Retinal pigment epithelial cell (primary cell): Measurements from ENCODE around the gene TMEM247.

Experiments
- DNase-seq: peaks from one replicate; pipeline ENCODE4 v3.0.0-alpha.2; 2010; ENCODE audit warnings: low read depth
- H3K4me3 ChIP-seq: 2 replicates; pipeline ENCODE4 v1.5.1; 2011; ENCODE audit warnings: mild to moderate bottlenecking, low read length, control low read depth, moderate library complexity
- TF ChIP-seq, protein P1 (sequence below): conservative IDR thresholded peaks from 2 replicates; pipeline ENCODE4 v1.5.1; 2011; ENCODE audit warnings: low read depth, low read length, control low read depth, inconsistent platforms

TMEM247 gene

GRCh38 chr2:46510598-46511177, 31.3 kb downstream of the TMEM247 start:
- H3K4me3 ChIP-seq, result no peak overlapping the region
- DNase-seq, result no peak
- TF ChIP-seq, protein P1, sequence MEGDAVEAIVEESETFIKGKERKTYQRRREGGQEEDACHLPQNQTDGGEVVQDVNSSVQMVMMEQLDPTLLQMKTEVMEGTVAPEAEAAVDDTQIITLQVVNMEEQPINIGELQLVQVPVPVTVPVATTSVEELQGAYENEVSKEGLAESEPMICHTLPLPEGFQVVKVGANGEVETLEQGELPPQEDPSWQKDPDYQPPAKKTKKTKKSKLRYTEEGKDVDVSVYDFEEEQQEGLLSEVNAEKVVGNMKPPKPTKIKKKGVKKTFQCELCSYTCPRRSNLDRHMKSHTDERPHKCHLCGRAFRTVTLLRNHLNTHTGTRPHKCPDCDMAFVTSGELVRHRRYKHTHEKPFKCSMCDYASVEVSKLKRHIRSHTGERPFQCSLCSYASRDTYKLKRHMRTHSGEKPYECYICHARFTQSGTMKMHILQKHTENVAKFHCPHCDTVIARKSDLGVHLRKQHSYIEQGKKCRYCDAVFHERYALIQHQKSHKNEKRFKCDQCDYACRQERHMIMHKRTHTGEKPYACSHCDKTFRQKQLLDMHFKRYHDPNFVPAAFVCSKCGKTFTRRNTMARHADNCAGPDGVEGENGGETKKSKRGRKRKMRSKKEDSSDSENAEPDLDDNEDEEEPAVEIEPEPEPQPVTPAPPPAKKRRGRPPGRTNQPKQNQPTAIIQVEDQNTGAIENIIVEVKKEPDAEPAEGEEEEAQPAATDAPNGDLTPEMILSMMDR, result no peak

- TF ChIP-seq, protein P1, result no peak
- H3K4me3 ChIP-seq, result no peak overlapping the region
Measured at GRCh38 chr2:46512185-46512584, 32.8 kb downstream of the TMEM247 start.

DNA sequence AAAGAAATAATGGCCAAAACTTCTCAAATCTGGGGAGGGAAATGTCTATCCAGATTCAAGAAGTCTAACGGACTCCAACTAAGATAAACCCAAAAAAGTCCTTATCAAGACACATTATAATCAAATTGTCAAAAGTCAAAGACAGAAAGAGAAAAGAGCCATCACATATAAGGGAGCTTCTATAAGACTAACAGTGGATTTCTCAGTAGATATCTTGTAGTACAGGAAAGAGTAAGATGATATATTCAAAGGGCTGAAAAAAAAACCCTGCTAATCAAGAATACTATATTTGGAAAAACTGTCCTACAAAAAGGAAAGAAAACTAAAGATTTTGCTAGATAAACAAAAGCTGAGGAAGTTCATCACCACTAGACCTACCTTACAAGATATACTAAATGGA, 35.4 kb downstream of the TMEM247 start:
- H3K4me3 ChIP-seq, result no peak overlapping the region
- no peak for DNase-seq
- TF ChIP-seq, protein P1, result no peak

More at GRCh38 chr2:46512185-46512584, 32.8 kb downstream of the TMEM247 start:
- DNase-seq, result no peak

- TF ChIP-seq, protein P1, result no peak
- no peak overlapping the region for H3K4me3 ChIP-seq
- DNase-seq, result no peak
Measured at GRCh38 chr2:46517485-46517884, 38.1 kb downstream of the TMEM247 start.

DNA sequence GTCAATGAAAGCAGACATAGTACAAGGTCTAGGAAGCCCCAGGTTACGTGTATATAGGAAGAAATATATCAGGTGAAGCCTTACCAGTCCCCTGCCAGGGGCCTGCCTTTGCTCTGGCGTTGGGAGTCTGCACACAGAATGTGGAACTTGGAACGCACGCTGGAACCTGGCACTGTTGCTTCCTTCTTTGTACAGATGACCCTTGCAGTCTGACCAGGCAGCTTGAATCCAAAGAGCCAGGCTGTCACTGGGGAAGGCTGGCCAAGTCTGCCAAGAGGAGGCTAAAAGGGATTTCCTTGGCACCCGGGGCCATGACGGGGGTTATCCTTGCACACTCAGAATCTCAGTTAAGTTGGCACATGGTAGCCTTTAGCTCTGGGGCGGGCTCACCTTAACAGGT, 39.5 kb downstream of the TMEM247 start:
- H3K4me3 ChIP-seq, result no peak overlapping the region
- TF ChIP-seq, protein P1, result no peak
- no peak for DNase-seq

GRCh38 chr2:46519265-46519664, 39.9 kb downstream of the TMEM247 start:
- TF ChIP-seq, protein P1, result no peak
- H3K4me3 ChIP-seq, result no peak overlapping the region
- DNase-seq, result no peak

DNA sequence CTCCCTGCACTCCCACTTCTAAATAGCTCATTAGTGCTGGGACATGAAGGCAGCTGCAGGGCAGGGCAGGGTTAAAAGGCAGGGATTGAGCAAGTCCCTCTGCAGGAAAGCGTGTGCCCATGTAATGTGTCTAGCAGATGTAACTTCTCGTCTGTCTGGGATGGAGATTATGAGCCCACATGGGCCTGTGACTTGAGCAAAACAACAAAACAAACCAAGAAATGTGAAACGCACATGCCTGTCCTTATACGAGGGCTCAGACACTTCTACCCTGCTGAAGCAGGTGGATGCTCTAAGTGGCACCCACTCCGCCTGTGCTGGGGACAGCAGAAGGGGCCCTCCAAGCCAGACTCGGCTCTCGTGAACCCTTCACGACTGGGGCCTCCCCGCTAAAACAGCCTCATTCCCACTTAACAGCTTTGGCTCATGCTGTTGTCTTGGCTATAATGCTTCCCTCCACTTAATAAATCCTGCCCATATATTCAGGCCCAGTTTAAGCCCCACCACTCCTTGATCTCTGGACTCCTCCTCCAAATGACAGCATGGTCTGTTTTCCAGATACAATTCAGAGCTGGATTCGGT, 40.9 kb downstream of the TMEM247 start:
- no peak for DNase-seq
- TF ChIP-seq, protein P1, result no peak
- no peak overlapping the region for H3K4me3 ChIP-seq
